HG03066 (cell line): ENCODE results near the gene ZNF341.

Experiments
- ATAC-seq: cut with Tn5 transposase; IDR thresholded peaks from one replicate; pipeline ENCODE4 v1.9.1; 2021; ENCODE audit warnings: low read depth; ENCODE audit not compliant: unreplicated experiment

The ZNF341 gene

GRCh38 chr20:33819456-33819855 is 87.7 kb downstream of the ZNF341 start:
- no peak for ATAC-seq

GRCh38 chr20:33820362-33820761 is 88.6 kb downstream of the ZNF341 start:
- ATAC-seq, result no peak

DNA sequence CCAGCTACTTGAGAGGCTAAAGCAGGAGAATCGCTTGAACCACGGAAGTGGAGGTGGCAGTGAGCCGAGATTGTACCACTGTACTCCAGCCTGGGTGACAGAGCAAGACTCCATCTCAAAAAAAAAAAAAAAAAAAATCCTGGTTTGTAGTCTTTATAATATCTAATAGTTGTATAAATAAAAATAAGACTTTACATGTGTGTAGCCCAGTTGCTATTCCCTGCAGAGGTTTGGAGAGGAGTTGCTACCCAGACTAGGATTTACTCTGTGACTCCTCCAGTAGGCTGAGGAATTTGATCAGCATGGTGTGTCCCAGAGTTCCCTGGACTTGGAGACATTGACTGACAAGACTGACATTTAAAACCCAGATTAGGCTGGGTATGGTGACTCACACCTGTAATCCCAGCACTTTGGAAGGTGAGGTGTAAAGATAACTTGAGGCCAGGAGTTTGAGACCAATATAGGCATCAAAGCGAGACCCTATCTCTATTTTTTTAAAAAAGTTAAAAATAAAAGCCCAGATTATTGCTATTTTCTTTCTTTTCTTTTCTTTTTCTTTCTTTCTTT is 89.6 kb downstream of the ZNF341 start:
- ATAC-seq, result no peak

DNA sequence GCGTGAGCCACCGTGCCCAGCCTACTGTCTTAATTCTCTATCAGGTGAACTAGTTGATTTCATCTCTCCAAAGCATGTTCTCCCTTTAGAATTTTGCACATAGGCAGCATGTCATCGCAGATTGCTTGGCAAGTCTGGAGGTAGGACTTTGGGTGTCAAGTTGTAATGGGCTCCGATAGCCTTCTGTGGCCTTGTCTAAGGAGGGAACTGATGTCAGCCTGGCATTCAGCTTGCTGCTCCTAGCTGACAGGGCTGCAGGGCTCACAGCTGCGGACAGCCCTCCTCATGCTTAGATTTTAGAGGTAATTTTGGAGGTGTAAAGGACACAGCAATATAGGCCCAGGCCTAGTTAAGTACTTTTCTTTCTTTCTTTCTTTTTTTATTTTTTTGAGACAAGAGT is 90.6 kb downstream of the ZNF341 start:
- ATAC-seq, result no peak

GRCh38 chr20:33822991-33823390 is 91.2 kb downstream of the ZNF341 start:
- ATAC-seq, result no peak

DNA sequence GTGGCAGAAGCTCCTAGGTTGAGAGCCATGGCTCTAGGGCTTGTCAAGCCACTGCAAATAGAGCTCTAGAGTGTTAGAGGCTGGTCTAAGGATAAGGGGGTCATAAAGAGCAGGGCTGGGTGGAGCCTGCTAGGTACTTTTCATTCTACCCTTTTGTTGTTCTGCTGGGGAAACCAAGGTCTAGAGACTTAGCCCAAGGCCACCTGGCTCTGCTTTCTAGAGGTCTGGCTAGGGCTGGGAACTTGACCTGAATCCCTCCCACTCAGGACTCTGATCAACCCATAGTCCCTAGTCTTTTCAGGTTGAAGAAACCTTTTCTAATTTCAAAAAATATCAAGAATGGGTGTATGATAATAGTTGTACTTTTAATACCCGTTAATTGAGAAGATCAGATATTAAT is 93.1 kb downstream of the ZNF341 start:
- ATAC-seq, result no peak

GRCh38 chr20:33825340-33826269 is 93.8 kb downstream of the ZNF341 start:
- ATAC-seq, result no peak

DNA sequence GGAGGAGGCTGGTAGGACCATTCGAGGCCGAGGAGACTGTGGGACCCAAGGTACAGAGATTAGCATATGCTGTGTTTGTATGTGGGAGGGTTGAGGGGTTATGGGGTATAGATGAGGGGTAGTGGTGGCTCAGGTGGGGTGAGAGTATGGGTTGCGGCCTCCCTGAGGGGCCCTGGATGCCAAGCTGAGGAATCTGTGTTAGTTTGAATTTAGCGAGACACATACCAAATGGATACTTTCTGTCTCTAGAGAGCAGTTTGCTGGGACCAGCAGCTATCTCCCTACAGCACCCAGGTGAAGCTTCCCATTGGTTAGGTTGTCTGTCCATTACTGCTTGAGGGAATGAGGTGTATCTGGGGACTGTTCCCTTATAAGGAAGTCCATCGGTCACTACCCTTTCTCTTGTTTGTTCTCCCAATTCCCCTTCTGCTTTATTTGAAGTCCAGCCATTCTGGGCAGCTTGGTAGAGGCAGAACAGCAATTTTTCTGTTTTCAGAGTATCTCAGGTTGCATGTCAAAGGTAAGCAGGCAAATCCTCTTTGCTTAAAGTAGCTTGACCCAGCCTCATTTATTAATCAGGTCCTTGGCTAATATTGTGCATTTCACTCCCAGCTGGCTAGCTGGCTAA is 94.6 kb downstream of the ZNF341 start:
- ATAC-seq, result no peak

- no peak for ATAC-seq
Measured at GRCh38 chr20:33827109-33827508, 95.3 kb downstream of the ZNF341 start.

DNA sequence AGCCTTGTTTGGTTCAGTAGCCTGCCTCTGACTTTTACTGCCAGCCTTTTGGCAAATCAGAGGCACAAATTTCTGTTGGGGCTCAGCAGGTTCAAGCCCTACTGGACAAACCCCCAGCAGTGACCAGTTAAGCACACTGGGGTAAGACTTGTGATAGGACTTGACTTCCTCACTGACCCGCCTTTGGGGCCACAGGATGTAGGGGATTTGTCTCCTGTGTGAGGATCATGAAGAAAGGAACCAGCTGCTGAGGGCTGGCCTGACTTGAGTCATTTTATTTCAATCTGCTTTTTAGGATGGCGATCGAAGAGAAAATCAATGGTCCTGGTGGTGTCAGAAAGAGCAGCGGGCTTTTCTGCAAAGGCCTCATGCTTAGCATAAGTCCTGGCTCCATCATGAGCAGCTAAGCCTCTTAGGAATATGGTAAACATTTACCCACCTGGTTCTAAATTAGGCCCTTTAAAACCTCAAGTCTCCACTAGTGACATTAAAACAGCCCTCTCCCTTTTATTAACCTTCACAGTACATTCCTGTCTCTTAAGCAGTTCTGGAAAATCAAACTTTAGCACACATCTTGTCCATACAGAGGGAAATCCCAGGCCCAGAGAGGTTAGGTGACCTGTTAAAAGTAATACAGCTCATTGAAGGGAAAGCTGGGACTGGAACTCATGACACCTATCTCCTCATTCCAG is 96.0 kb downstream of the ZNF341 start:
- no peak for ATAC-seq

- no peak for ATAC-seq
Measured at GRCh38 chr20:33828326-33828844, 96.6 kb downstream of the ZNF341 start.

GRCh38 chr20:33828967-33829560 is 97.3 kb downstream of the ZNF341 start:
- ATAC-seq, result no peak

DNA sequence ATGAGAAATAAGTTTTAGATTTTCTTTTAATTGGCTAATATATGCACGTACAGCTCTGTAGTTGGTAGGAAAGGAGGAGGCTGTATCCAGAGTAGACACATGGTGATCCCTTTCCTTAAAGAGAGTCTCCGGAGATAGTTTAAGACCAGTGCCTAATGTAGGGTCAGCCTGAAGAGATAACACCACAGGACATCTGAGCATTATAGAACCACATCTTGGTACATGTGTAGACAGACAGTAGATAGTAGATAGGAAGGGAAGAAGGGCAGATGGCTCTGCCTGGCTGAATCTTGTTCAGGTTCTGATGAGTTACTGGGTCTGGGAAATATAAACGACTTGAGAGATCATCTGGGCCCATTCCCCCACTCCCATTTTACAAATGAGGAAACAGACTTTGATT is 97.8 kb downstream of the ZNF341 start:
- ATAC-seq, result no peak

DNA sequence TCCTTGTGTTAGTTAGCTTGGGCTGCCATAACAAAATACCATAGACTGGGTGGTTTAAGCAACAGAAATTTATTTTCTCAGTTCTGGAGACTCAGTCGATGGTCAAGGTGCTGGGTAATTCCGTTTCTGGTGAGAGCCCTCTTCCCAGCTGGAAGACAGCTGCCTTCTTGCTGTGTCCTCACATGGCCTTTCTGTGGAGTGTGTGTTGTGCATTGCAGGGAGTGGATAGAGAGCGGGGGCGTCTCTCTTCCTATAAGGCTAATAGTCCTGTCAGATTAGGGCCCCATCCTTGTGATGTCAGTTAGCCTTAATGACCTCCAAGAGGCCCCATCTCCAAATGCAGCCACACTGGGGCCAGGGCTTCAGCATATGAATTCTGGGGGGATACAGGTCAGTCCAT is 98.6 kb downstream of the ZNF341 start:
- ATAC-seq, result no peak

DNA sequence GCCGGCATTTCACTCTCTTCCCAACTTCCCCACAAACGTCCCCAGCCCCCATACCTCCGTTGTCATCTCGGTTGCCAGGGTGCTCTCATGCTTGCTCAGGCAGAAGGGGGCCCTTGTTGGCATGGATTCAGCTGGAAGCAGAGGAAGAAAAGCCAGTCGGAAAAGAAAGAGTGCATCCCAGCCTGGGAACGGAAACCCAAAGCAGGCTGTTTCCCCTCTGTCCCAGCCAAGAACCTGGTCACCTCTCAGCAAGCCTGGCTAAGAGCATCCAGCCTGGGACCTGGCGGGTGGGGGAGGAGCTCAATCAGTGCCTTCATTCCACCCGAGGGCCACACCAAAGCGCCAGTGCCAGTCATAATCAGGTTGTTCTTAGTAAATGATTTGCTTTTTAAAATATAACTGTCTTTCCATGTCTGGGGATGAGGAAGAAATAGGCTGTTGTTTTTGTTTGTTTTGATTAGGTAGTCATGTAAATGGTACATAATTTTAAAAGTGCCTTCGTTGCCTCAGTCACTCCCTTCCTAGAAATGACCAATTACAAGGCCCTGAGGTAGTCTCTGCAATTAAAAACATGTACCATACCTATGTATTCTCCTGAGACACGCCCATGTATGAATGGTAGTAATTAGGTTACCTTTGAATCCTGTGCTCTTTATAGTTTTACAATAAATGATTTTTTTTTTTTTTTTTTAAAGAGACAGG is 100.5 kb downstream of the ZNF341 start:
- no peak for ATAC-seq

DNA sequence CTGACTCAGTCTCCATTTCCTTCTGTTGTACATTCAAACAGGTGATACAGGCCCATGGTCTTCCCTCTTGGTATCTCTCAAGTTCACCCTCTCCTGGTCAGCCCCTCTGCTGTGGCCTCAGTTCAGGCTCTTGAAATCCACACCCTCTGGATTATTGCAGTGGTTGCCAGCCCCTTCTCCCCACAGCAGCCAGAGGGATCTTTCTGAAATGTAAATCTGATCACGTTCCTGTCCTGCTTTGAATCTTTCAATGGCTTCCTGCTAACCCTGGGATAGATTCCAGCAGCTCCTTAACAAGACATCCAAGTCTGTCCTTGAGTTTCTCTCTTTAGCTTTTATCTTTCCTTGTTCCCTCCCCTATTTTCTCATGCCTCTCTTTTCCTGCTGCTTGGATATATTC is 101.5 kb downstream of the ZNF341 start:
- ATAC-seq, result no peak

DNA sequence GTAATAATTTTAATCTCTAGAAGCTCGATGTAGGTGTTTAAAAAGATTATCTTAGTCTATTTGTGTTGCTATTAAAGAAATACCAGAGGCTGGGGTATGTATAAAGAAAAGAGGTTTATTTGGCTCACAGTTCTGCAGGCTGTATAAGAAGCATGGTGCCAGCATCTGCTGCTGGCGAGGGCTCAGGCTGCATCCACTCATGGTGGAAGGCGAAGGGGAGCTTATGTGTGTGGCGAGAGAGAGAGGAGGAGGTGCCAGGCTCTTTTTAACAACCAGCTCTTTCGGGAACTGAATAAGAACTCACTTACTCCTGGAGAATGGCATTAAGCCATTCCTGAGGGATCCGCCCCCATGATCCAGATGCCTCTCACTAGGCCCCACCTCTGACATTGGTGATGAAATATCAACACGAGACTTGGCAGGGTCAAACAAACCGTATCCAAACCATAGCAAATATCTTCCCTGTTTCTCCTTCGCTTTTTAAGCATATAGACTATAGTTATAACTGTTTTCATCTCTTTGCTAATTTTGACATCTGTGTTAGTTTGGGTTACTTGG is 103.9 kb downstream of the ZNF341 start:
- ATAC-seq, result no peak

DNA sequence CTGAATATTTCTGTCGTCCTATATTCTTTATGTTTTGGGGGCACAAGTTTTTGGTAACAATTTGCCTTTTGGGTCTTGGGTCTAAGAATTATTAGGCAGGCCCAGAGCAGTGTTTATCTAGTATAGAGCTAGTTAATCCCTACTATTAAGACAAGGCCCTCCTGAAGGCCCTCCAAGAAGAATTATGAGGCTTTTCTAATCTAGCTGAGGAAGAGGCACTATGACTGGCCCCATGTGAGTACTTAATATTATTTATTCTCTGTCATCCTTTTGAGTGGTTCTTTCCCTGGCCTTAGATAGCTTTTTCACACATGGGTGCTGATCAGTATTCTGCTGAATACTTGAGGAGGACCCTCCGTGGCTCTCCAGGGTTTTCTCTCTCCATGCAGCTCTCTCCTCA is 104.5 kb downstream of the ZNF341 start:
- ATAC-seq, result no peak

- ATAC-seq, result no peak
Measured at GRCh38 chr20:33837096-33837830, 105.5 kb downstream of the ZNF341 start.
